Tibial artery (tissue), 4 donors: ENCODE measurements around the gene KCNG1.

ENCODE experiments used
- DNase-seq, 2 donors: peaks; one replicate each; pipeline ENCODE4 v3.0.0-alpha.2; 2019
- H3K27ac ChIP-seq, 2 donors: fragments of 200-600 bp; sonication (generic) in 1 of 2; 1 replicate in 1 of 2; 2 replicates in 1 of 2; pipeline ENCODE4 v1.5.1; 2018 to 2019; ENCODE audit warnings: mild to moderate bottlenecking in 1 of 2
- H3K27me3 ChIP-seq, 2 donors: fragments of 200-600 bp; sonication (generic) in 1 of 2; one replicate each; pipeline versions ENCODE4 v1.5.1 to v1.6.0; 2016 to 2019
- H3K36me3 ChIP-seq, 3 donors: fragments of 200-600 bp; sonication (generic) in 2 of 3; one replicate each; pipeline ENCODE4 v1.5.1; 2016 to 2019; ENCODE audit warnings: mild to moderate bottlenecking in 2 of 3
- H3K4me1 ChIP-seq, 4 donors: fragments of 200-600 bp; sonication (generic) in 2 of 4; 1 replicate in 3 of 4; 2 replicates in 1 of 4; pipeline ENCODE4 v1.5.1; 2016 to 2019
- H3K4me3 ChIP-seq, 2 donors: fragments of 200-600 bp; sonication (generic) in 1 of 2; 1 replicate in 1 of 2; 2 replicates in 1 of 2; pipeline ENCODE4 v1.5.1; 2018 to 2019; ENCODE audit warnings: mild to moderate bottlenecking in 2 of 2
- H3K9me3 ChIP-seq, 3 donors: fragments of 200-600 bp; sonication (generic) in 1 of 3; one replicate each; pipeline ENCODE4 v1.5.1; 2016 to 2019
- CTCF ChIP-seq, 2 experiments: fragments of 200-600 bp in 1 of 2; fragments of 450-650 bp in 1 of 2; IDR thresholded peaks; one replicate each; pipeline ENCODE4 v1.5.1; 2017 to 2019; ENCODE audit warnings: antibody characterized with exemption in 2 of 2, mild to moderate bottlenecking in 1 of 2, moderate library complexity in 1 of 2
- intact Hi-C: fragments of 100-400 bp; cut with DNase I; formaldehyde crosslinking; loops from one replicate; pipeline ENCODE4 v1.15.0; 2023; ENCODE audit warnings: low total_unique reads

Gene KCNG1

GRCh38 chr20:51004305-51004727, 18.6 kb downstream of the KCNG1 start:
- H3K4me3 ChIP-seq: no peak overlapping the region
- intact Hi-C loops: no loop called here

DNA sequence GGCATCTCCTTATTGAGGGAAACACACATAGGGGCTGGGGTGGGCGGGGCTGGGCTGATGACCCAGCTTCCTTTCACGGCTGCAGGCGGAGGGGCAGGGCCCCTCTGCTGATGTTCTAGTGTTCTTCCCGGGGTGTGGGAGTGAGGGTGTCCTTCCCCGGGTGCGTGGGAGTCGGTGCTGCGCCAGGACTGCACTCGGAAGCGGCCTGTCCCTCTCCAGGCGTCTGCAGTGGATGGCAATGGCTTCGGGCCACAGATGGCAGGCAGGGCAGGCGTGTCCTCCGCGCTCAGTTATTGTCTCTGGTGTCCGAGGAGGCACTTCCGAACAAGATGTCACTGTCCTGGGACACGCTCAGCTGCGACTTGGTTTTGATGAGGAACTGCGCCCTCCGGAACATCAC, 19.2 kb downstream of the KCNG1 start:
- intact Hi-C loops: no loop called here

More at GRCh38 chr20:51004305-51004727, 18.6 kb downstream of the KCNG1 start:
- no peak overlapping the region for H3K27ac ChIP-seq
- H3K27me3 ChIP-seq: peaks cover 0 to 46% of the 10 kb centered on the region in 2 donors
- no peaks in the 10 kb centered on the region for H3K4me1 ChIP-seq
- no peak for DNase-seq
- no peaks in the 10 kb centered on the region for H3K9me3 ChIP-seq
- no peak for TF ChIP-seq CTCF (IDR thresholded peaks at IDR 0.05)
- H3K36me3 ChIP-seq: no peaks in the 10 kb centered on the region

GRCh38 chr20:51002633-51003032, 20.3 kb downstream of the KCNG1 start:
- Histone ChIP-seq H3K9me3 (no peaks in the 10 kb centered on the region), H3K4me1 (no peaks in the 10 kb centered on the region), H3K4me3 (no peak overlapping the region), H3K36me3 (no peaks in the 10 kb centered on the region), H3K27me3 (peaks cover 0 to 53% of the 10 kb centered on the region in 2 donors), H3K27ac (no peak overlapping the region)
- intact Hi-C loops: no loop called here
- no peak for DNase-seq
- no peak for TF ChIP-seq CTCF (IDR thresholded peaks at IDR 0.05)

More for the DNA sequence above, 19.2 kb downstream of the KCNG1 start:
- TF ChIP-seq CTCF (IDR thresholded peaks at IDR 0.05): no peak
- Histone ChIP-seq H3K4me3 (no peak overlapping the region), H3K27me3 (peaks cover 0 to 48% of the 10 kb centered on the region in 2 donors), H3K9me3 (no peaks in the 10 kb centered on the region), H3K36me3 (no peaks in the 10 kb centered on the region), H3K4me1 (no peaks in the 10 kb centered on the region), H3K27ac (no peak overlapping the region)
- no peak for DNase-seq

GRCh38 chr20:51001430-51002265, 21.3 kb downstream of the KCNG1 start:
- no peaks in the 10 kb centered on the region for H3K9me3 ChIP-seq

GRCh38 chr20:50999355-50999754, 23.6 kb downstream of the KCNG1 start:
- no peak overlapping the region for H3K27ac ChIP-seq
- peaks cover 0 to 57% of the 10 kb centered on the region in 2 donors for H3K27me3 ChIP-seq
- TF ChIP-seq CTCF (IDR thresholded peaks at IDR 0.05): no peak
- H3K4me1 ChIP-seq: no peaks in the 10 kb centered on the region
- no peaks in the 10 kb centered on the region for H3K36me3 ChIP-seq
- H3K9me3 ChIP-seq: no peaks in the 10 kb centered on the region
- H3K4me3 ChIP-seq: no peak overlapping the region
- intact Hi-C loops: no loop called here
- DNase-seq: no peak

More at GRCh38 chr20:51001430-51002265, 21.3 kb downstream of the KCNG1 start:
- DNase-seq: no peak
- no peak for TF ChIP-seq CTCF (IDR thresholded peaks at IDR 0.05)
- Histone ChIP-seq H3K4me1 (no peaks in the 10 kb centered on the region), H3K27ac (no peak overlapping the region), H3K36me3 (no peaks in the 10 kb centered on the region), H3K27me3 (peaks cover 0 to 57% of the 10 kb centered on the region in 2 donors), H3K4me3 (no peak overlapping the region)
- intact Hi-C loops: no loop called here
